ENCODE measurements around the gene BOK. TPM values are rescaled to one million over a fixed set of nuclear protein-coding genes. Genes with fewer than 3 reads are reported as not detected.

Gene BOK
- total and polyA plus RNA-seq, 2 of the 13 experiments (the other 11 are each of a cell fraction or from before 2014, with no cell fraction given), result 35.5 to 39.2 TPM

DNA sequence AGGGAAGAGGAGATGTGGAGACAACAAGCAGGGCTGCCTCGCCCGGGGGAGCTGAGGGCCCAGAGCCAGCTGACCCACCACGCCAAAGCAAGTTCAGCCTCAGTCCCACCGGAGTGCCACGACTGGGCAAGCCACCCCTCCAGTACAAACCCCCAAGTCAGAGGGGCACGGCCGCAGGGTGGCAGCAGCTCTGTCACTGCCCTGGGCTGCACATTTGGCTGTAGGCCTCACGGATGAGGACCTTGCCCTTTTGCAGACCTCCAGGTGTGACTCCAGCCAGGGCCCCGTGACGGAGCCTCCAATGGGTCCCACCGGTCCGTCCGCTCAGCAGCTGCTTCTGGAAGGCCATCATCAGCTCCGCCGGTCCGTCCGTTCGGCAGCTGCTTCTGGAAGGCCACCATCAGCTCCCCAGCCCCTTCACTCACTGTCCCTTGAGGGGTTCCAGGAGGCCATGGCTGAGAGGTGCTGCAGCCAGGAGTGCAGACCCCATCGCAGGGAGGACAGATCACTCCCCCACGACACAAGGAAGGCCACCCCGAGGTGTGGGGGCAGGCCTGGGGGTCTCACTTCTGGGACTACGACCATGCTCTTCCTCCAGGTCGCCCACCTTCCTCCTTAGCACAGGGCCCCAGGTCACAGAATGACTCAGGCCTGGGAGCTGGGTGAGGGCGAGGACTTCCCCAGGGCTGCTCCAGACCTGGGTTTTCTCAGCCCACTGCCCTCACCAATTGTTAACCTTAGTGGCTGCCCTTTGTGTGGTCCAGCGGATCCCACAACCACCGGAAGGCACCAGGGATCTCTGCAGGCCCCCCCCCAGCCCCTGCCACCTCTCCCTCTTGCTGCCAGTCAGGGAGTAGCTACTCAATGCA, 25.6 kb upstream of the BOK start (continued):
- no peak for TF ChIP-seq RBFOX2 (IDR thresholded peaks at IDR 0.05; ENCODE audit: low read depth, low read length)
- TF ChIP-seq KMT2A (CRISPR knock-in tag; IDR thresholded peaks at IDR 0.05), result no peak
- TF ChIP-seq SMC3 (IDR thresholded peaks at IDR 0.05; ENCODE audit: low read length), result no peak
- TF ChIP-seq ZNF549 (CRISPR knock-in tag; IDR thresholded peaks at IDR 0.05), result no peak
- TF ChIP-seq ZBTB7B (CRISPR knock-in tag; IDR thresholded peaks at IDR 0.05), result peak; percentile 75
- TF ChIP-seq ZNF567 (CRISPR knock-in tag; IDR thresholded peaks at IDR 0.05; ENCODE audit: borderline replicate concordance), result peak; percentile 75; the same call in 1 of the 2 replicates
- TF ChIP-seq, protein P1, sequence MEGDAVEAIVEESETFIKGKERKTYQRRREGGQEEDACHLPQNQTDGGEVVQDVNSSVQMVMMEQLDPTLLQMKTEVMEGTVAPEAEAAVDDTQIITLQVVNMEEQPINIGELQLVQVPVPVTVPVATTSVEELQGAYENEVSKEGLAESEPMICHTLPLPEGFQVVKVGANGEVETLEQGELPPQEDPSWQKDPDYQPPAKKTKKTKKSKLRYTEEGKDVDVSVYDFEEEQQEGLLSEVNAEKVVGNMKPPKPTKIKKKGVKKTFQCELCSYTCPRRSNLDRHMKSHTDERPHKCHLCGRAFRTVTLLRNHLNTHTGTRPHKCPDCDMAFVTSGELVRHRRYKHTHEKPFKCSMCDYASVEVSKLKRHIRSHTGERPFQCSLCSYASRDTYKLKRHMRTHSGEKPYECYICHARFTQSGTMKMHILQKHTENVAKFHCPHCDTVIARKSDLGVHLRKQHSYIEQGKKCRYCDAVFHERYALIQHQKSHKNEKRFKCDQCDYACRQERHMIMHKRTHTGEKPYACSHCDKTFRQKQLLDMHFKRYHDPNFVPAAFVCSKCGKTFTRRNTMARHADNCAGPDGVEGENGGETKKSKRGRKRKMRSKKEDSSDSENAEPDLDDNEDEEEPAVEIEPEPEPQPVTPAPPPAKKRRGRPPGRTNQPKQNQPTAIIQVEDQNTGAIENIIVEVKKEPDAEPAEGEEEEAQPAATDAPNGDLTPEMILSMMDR (CRISPR knock-in tag; IDR thresholded peaks at IDR 0.05), result peak; percentile 78
- peak; percentile 75 for TF ChIP-seq HNF4A (CRISPR knock-in tag; IDR thresholded peaks at IDR 0.05)
- TF ChIP-seq NAIF1 (CRISPR knock-in tag; IDR thresholded peaks at IDR 0.05; ENCODE audit: borderline replicate concordance), result no peak
- TF ChIP-seq, protein P2, sequence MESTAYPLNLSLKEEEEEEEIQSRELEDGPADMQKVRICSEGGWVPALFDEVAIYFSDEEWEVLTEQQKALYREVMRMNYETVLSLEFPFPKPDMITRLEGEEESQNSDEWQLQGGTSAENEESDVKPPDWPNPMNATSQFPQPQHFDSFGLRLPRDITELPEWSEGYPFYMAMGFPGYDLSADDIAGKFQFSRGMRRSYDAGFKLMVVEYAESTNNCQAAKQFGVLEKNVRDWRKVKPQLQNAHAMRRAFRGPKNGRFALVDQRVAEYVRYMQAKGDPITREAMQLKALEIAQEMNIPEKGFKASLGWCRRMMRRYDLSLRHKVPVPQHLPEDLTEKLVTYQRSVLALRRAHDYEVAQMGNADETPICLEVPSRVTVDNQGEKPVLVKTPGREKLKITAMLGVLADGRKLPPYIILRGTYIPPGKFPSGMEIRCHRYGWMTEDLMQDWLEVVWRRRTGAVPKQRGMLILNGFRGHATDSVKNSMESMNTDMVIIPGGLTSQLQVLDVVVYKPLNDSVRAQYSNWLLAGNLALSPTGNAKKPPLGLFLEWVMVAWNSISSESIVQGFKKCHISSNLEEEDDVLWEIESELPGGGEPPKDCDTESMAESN (CRISPR knock-in tag; conservative IDR thresholded peaks at IDR 0.05), result no peak
- TF ChIP-seq NR2C2 (CRISPR knock-in tag; IDR thresholded peaks at IDR 0.05; ENCODE audit: borderline replicate concordance), result no peak
- TF ChIP-seq NR2F1 (CRISPR knock-in tag; IDR thresholded peaks at IDR 0.05), result no peak
- TF ChIP-seq GATAD2A (CRISPR knock-in tag; IDR thresholded peaks at IDR 0.05), result no peak
- TF ChIP-seq RFXANK (CRISPR knock-in tag; IDR thresholded peaks at IDR 0.05), result no peak
- TF ChIP-seq HOXA3 (CRISPR knock-in tag; IDR thresholded peaks at IDR 0.05), result peak; percentile 46; the same call in 1 of the 2 replicates
- no peak for TF ChIP-seq JDP2 (CRISPR knock-in tag; IDR thresholded peaks at IDR 0.05; ENCODE audit: borderline replicate concordance)
- no peak for TF ChIP-seq CBFB (CRISPR knock-in tag; IDR thresholded peaks at IDR 0.05)
- TF ChIP-seq NCOA1 (CRISPR knock-in tag; IDR thresholded peaks at IDR 0.05), result no peak
- 0 out of 2 replicates have a peak, but pooled peaks have one; percentile 18 for TF ChIP-seq GABPB1 (CRISPR knock-in tag; IDR thresholded peaks at IDR 0.05)
- TF ChIP-seq RXRB (CRISPR knock-in tag; IDR thresholded peaks at IDR 0.05; ENCODE audit: borderline replicate concordance), result 0 out of 2 replicates have a peak, but pooled peaks have one; percentile 40
- TF ChIP-seq AHR (CRISPR knock-in tag; IDR thresholded peaks at IDR 0.05), result 0 out of 2 replicates have a peak, but pooled peaks have one; percentile 41
- no peak for TF ChIP-seq ATRX (CRISPR knock-in tag; IDR thresholded peaks at IDR 0.05; ENCODE audit: borderline replicate concordance)
- peak; percentile 58 for TF ChIP-seq ZFP90 (CRISPR knock-in tag; IDR thresholded peaks at IDR 0.05; ENCODE audit: borderline replicate concordance)
- no peak for TF ChIP-seq ZNF547 (CRISPR knock-in tag; IDR thresholded peaks at IDR 0.05)
- TF ChIP-seq, protein P3, sequence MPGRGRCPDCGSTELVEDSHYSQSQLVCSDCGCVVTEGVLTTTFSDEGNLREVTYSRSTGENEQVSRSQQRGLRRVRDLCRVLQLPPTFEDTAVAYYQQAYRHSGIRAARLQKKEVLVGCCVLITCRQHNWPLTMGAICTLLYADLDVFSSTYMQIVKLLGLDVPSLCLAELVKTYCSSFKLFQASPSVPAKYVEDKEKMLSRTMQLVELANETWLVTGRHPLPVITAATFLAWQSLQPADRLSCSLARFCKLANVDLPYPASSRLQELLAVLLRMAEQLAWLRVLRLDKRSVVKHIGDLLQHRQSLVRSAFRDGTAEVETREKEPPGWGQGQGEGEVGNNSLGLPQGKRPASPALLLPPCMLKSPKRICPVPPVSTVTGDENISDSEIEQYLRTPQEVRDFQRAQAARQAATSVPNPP (CRISPR knock-in tag; IDR thresholded peaks at IDR 0.05), result no peak
- 0 out of 2 replicates have a peak, but pooled peaks have one; percentile 32 for TF ChIP-seq PHF21A (CRISPR knock-in tag; IDR thresholded peaks at IDR 0.05)
- no peak for TF ChIP-seq SNRNP70 (IDR thresholded peaks at IDR 0.05; ENCODE audit: low read depth, low read length)
- no peak for TF ChIP-seq HOXA9 (CRISPR knock-in tag; IDR thresholded peaks at IDR 0.05; ENCODE audit: borderline replicate concordance)
